MM.1S (cell line): ENCODE results near the gene LBX2.

ENCODE experiments used
- DNase-seq: peaks from one replicate; pipeline ENCODE4 v3.0.0-alpha.2; 2015
- H2AFZ ChIP-seq: fragments of 300-600 bp; sonication (generic); 2 replicates; pipeline ENCODE4 v1.6.0; 2016; ENCODE audit warnings: antibody characterized with exemption, low read length
- H3F3A ChIP-seq: fragments of 300-600 bp; sonication (generic); 2 replicates; pipeline ENCODE4 v1.6.1; 2016; ENCODE audit warnings: mild to moderate bottlenecking, antibody characterized with exemption, low read length, moderate library complexity, mixed read lengths; ENCODE audit not compliant: insufficient read depth
- H3K27ac ChIP-seq: fragments of 300-600 bp; sonication (generic); 2 replicates; pipeline ENCODE4 v1.5.1; 2016; ENCODE audit warnings: mild to moderate bottlenecking, low read length
- H3K27me3 ChIP-seq: fragments of 300-600 bp; sonication (generic); replicated peaks from 2 replicates; pipeline ENCODE4 v1.6.0; 2016; ENCODE audit warnings: low read length; ENCODE audit not compliant: insufficient read depth
- H3K36me3 ChIP-seq: fragments of 300-600 bp; sonication (generic); replicated peaks from 2 replicates; pipeline ENCODE4 v1.6.1; 2016; ENCODE audit warnings: mild to moderate bottlenecking, low read length, mixed read lengths; ENCODE audit not compliant: insufficient read depth
- H3K4me1 ChIP-seq: fragments of 300-600 bp; sonication (generic); 2 replicates; pipeline ENCODE4 v1.6.1; 2016; ENCODE audit warnings: low read length, mixed read lengths
- H3K4me2 ChIP-seq: fragments of 300-600 bp; sonication (generic); 2 replicates; pipeline ENCODE4 v1.6.0; 2016; ENCODE audit warnings: low read depth, low read length
- H3K4me3 ChIP-seq: fragments of 300-600 bp; sonication (generic); 2 replicates; pipeline ENCODE4 v1.5.1; 2016; ENCODE audit warnings: low read length, mixed read lengths
- H3K79me2 ChIP-seq: fragments of 300-600 bp; sonication (generic); 2 replicates; pipeline ENCODE4 v1.6.1; 2016; ENCODE audit warnings: mixed run types, low read length, mixed read lengths
- H3K9ac ChIP-seq: fragments of 300-600 bp; sonication (generic); 2 replicates; pipeline ENCODE4 v1.6.1; 2016; ENCODE audit warnings: low read length, mixed read lengths
- H3K9me2 ChIP-seq: fragments of 300-600 bp; sonication (generic); replicated peaks from 2 replicates; pipeline ENCODE4 v1.6.1; 2016; ENCODE audit warnings: mild to moderate bottlenecking, low read length, mixed read lengths; ENCODE audit not compliant: insufficient read depth
- H3K9me3 ChIP-seq: fragments of 300-600 bp; sonication (generic); replicated peaks from 2 replicates; pipeline ENCODE4 v1.6.1; 2016; ENCODE audit warnings: mild to moderate bottlenecking, low read length, mixed read lengths; ENCODE audit not compliant: insufficient read depth
- H4K20me1 ChIP-seq: fragments of 300-600 bp; sonication (generic); 2 replicates; pipeline ENCODE4 v1.6.1; 2016; ENCODE audit warnings: mild to moderate bottlenecking, low read length, moderate library complexity, mixed read lengths; ENCODE audit not compliant: insufficient read depth
- EZH2 ChIP-seq: fragments of 300-600 bp; sonication (generic); optimal IDR thresholded peaks from 2 replicates; pipeline ENCODE3; 2017; ENCODE audit warnings: low read depth, mild to moderate bottlenecking, antibody characterized with exemption, low read length, mixed read lengths
- EZH2phosphoT487 ChIP-seq: fragments of 300-600 bp; sonication (generic); IDR thresholded peaks from 2 replicates; pipeline ENCODE4 v1.6.1; 2018; ENCODE audit warnings: antibody characterized with exemption, low read length
- TF ChIP-seq, protein P1 (sequence below): fragments of 300-600 bp; sonication (generic); IDR thresholded peaks from 2 replicates; pipeline ENCODE4 v1.5.1; 2016; ENCODE audit warnings: antibody characterized with exemption, low read length, mixed read lengths

LBX2 gene

DNA sequence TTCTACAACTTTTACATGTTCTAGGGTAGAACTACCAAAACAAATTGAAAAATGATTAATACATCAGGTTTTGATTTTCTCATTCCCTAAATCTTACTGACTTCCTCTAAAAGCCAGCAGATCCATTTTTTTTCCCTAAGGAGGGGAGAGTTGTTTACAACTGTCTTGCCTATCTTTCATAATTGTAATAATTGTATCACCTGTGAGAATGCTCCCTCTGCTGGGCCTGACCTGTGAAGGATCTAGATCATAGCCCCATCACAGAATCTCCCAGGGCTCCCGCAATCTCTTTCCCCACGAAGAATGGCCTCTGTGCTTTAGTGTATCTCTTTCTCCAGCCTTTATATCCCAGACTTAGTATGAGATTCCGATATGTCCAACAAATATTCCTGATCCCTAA is 45.2 kb upstream of the LBX2 start:
- H3K9me3 ChIP-seq: no peaks in the 10 kb centered on the region
- H3K27ac ChIP-seq: no peak overlapping the region
- H3K4me1 ChIP-seq: no peaks in the 10 kb centered on the region
- TF ChIP-seq EZH2phosphoT487 (no peak), EZH2 (no peak)
- TF ChIP-seq, protein P1, sequence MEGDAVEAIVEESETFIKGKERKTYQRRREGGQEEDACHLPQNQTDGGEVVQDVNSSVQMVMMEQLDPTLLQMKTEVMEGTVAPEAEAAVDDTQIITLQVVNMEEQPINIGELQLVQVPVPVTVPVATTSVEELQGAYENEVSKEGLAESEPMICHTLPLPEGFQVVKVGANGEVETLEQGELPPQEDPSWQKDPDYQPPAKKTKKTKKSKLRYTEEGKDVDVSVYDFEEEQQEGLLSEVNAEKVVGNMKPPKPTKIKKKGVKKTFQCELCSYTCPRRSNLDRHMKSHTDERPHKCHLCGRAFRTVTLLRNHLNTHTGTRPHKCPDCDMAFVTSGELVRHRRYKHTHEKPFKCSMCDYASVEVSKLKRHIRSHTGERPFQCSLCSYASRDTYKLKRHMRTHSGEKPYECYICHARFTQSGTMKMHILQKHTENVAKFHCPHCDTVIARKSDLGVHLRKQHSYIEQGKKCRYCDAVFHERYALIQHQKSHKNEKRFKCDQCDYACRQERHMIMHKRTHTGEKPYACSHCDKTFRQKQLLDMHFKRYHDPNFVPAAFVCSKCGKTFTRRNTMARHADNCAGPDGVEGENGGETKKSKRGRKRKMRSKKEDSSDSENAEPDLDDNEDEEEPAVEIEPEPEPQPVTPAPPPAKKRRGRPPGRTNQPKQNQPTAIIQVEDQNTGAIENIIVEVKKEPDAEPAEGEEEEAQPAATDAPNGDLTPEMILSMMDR: peak; percentile 38
- H3K4me2 ChIP-seq: no peak overlapping the region
- H3K27me3 ChIP-seq: peaks cover 39% of the 10 kb centered on the region
- no peaks in the 10 kb centered on the region for H3F3A ChIP-seq
- H2AFZ ChIP-seq: no peak overlapping the region
- H3K9me2 ChIP-seq: no peaks in the 10 kb centered on the region
- no peak for DNase-seq
- H3K9ac ChIP-seq: no peak overlapping the region
- no peak overlapping the region for H3K4me3 ChIP-seq
- H3K36me3 ChIP-seq: no peaks in the 10 kb centered on the region
- no peaks in the 10 kb centered on the region for H3K79me2 ChIP-seq
- H4K20me1 ChIP-seq: no peaks in the 10 kb centered on the region

DNA sequence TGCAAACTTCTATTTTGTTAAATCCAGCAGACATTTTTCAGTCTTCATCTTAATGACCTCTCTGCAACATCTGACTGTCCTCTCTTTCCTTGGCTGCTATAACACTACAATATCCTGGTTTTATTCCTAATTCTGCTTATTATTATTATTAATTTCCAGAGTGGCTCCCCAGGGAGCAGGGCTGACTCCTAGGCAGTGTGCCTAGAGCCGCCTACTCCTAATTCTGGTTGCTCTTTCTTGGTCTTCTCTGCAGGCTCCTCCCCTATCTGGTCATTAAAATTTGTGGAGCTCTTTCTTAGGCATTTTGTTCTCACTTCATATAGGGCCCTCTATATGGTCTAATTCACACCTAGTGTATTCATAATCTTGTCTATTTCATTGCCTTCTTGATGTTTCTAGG is 43.6 kb upstream of the LBX2 start:
- peaks cover 25% of the 10 kb centered on the region for H3K27me3 ChIP-seq
- no peaks in the 10 kb centered on the region for H3K9me2 ChIP-seq
- H3K9me3 ChIP-seq: no peaks in the 10 kb centered on the region
- H2AFZ ChIP-seq: no peak overlapping the region
- H3K4me2 ChIP-seq: no peak overlapping the region
- H3K36me3 ChIP-seq: no peaks in the 10 kb centered on the region
- no peak overlapping the region for H3K27ac ChIP-seq
- H3K9ac ChIP-seq: no peak overlapping the region
- TF ChIP-seq EZH2: no peak
- TF ChIP-seq EZH2phosphoT487: no peak
- TF ChIP-seq, protein P1: no peak
- H3K4me1 ChIP-seq: no peaks in the 10 kb centered on the region
- H4K20me1 ChIP-seq: no peaks in the 10 kb centered on the region
- no peak for DNase-seq
- no peaks in the 10 kb centered on the region for H3F3A ChIP-seq
- H3K79me2 ChIP-seq: no peaks in the 10 kb centered on the region
- H3K4me3 ChIP-seq: no peak overlapping the region

DNA sequence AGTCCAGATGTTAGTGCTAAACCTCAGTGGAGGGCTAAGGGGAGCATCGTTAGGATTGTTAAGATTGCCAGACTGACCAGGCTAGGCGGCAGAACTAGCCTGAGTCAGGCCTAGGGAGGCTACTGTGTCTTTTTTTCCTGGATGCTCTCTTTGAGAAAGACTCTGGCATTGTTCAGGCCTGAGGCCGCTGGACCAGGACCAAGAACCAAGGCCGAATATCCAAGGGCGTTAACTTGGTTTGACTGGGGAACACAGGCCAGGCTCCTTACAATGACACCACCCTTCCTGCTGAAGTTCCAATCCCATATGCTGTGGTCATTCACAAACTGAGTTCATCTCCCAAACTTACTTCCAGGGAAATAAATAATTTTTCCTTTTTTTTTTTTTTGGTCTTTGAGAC is 40.9 kb upstream of the LBX2 start:
- Histone ChIP-seq H4K20me1 (no peaks in the 10 kb centered on the region), H3K36me3 (no peaks in the 10 kb centered on the region), H3K4me3 (no peak overlapping the region), H3K4me1 (no peaks in the 10 kb centered on the region), H3K4me2 (no peak overlapping the region), H3K27ac (no peak overlapping the region), H3K9ac (no peak overlapping the region), H2AFZ (no peak overlapping the region), H3F3A (no peaks in the 10 kb centered on the region), H3K27me3 (peaks cover 17% of the 10 kb centered on the region), H3K9me2 (no peaks in the 10 kb centered on the region), H3K9me3 (no peaks in the 10 kb centered on the region), H3K79me2 (no peaks in the 10 kb centered on the region)
- DNase-seq: no peak
- TF ChIP-seq EZH2phosphoT487: no peak
- TF ChIP-seq, protein P1: no peak
- no peak for TF ChIP-seq EZH2
